Activated CD4-positive, CD25-positive, alpha-beta regulatory T cell treated with anti-CD3 and anti-CD28 coated beads, Interleukin-2, amount 50 U/mL, for 24 hours (primary cell): Measurements from ENCODE around the gene EFCC1.

ENCODE experiments used
- ATAC-seq, 2 donors: fragments of 150-1000 bp; cut with Tn5 transposase; one replicate each; pipeline ENCODE4 v1.10.0; 2021; ENCODE audit warnings: mild to moderate bottlenecking in 1 of 2, moderate library complexity in 1 of 2

Gene EFCC1

DNA sequence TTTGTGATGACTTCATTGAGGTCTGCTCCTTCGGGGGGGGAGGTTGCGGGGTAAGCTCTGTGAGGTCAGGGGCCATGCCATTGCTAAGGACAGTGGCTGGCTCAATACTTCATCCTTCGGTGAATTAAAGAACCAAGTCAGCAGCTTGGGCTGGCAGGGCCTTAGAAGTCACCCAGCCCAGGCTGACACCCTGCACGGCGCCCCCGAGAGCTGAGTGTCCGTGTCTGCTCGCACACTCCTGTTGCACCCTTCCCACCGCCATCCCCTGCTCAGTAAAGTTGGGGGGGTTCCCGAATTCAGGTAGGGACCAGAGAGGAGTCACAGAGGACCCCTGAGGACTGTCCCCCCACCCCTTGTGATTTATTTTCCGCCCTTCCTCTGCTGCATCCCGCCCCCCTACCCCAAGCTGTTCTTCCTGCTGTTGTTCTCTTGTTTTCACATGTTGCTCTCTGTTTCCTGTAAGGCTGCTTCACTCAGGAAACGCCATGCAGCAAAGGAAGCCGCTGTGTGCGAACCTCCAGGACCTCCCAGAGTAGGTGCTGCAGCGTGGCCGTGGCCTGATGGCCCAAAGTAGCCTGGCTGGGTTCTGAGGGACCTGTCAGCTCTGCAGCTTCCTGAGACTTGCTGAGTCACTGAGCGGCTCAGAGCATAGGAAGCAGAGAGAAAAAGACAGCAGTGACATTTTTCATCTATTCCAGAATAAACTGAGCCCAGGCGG, 14.4 kb downstream of the EFCC1 start:
- ATAC-seq = peak; percentile 67 to 71

DNA sequence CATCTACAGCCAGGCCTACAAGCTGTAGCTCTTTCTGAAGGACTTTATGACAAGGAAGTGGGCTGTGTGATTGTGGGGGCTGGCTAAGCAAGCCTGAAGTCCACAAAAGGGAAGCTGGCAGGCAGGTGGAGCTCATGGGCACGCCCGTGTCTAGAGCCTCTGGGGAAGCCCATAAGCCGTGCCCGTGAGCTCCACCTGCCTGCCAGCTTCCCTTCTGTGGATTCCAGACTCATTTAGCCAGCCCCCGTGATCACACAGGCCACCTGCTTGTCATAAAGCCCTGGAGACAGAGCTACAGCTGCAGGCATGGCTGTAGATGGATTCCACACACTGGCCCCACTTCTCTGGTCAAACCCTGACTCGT, 15.2 kb downstream of the EFCC1 start:
- ATAC-seq = peak; percentile 70 to 71

DNA sequence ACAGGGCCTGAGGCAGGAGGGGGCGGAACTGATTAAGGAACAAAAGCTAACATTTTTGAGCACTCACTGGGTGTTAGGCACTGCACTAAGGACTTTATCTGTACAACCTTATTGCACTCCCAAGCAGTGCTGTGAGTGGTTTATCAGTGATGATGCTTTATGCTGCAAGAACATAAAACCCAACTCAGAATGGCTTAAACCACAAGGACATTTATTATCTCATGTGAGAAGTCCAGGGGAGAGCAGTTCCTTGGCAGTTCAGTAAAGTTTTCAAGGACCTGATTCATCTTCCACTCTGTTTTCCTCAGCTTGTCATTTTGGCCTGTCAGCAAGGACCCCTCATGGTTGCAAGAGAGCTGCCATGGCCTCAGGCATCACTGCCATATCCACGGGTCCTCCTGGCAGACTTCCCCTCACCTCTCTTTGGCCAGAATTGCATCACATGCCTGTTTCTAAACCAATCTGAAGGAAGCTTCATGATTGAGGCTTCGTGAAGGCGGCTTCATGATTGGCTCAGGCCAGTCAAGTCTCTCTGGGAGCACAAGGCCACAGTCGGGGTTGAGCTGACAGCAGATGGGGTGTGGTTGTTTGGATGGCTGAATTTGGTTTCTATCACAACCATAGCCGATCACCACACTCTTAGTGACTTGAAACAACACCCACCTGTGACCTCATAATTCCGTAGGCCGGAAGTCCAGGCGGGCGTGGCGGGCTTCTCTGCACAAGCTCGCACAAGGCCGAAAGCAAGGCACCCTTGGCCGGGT, 15.8 kb downstream of the EFCC1 start:
- peak in 1 of 2 donors; percentile 14 for ATAC-seq

DNA sequence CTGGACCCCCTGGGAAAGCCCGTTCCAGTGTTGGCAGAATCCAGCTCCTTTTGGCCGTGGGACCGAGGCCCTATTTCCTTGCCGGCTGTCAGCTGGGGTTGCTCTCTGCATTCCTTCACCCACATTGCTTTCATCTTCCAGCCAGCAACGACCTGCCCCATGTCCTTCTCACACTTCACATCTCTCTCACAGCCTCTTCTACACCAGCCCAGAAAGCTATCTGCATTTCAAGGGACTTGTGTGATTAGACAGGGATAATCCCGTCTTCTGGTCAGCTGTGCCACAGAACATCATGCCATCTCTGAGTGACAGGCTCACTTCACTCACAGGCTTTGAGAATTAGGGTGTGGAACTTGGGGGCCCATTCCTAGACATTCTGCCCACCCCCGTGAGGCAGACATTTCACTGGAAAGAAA, 16.4 kb downstream of the EFCC1 start:
- no peak for ATAC-seq

DNA sequence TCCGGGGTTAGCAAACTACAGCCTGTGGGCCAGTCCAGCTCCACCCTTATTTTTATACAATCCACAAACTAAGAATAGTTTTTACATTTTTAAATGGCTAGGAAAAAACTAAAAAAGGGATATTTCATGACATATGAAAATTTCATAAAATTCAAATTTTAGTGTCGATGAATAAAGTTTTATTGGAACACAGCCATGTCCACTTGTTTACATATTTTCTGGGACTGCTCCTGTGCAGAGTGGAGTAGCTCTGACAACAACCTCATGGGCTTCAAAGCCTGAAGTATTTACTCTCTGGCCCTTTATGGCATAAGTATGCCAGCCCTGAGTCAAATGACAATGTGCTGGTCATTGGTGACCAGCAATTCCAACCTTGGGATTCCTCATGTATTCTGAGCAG, 17.2 kb downstream of the EFCC1 start:
- ATAC-seq = no peak

DNA sequence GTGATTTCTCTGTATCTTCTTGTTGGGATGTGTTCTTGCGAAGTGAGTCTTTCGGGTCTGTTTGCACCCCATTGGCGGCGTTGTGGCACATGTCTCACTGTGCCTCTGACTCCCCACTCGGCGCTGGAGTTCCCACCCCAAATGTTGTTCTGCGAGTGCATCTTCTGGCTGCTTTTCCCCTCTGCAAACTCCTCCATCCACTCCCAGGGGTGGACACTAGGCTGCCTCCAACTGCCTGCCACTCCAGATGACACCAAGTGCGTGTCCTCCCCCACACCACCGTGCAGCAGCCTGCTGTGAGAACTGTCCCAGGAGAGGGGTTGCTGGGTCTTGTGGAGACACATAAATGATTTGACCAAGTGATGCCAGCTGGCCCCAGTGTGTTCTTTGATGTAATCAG, 17.6 kb downstream of the EFCC1 start:
- ATAC-seq = no peak

DNA sequence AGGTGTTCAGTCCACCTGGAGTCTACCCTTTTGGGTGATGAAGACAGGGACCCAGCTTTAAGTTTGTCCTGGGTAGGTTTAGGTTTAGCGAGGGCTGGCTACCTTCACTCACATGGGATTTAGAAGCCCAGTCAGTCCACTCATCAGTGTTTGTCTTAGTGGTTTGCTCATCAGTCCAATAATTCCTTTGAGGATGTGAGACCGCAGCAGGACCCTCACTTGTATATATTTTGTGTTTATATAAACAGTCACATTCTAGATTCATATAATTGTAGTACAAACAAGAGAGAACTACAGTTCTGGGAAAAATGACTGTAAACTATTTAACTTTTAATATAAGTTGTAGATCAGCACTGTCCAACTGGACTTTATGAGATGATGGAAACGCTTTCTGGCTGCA, 18.2 kb downstream of the EFCC1 start:
- no peak for ATAC-seq

DNA sequence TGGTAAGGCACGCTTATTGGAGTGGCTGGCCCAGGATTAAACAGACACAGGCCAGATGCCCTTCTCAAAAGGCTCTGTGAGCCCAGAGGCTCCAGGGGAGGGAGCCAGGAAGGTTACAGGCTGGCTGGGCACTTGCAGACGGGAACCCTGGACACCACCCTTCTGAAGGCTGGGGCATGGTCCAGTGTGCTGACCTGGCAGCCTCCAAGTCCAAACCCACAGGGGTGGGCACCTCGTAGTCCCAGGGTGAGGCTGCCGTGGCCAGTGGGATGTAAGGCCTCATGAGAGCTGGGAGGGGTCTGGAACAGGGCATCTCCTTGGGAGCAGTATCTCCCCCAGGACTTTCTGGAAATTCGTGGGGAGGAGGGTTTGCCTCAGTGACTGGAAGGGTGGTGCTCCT, 19.6 kb downstream of the EFCC1 start:
- no peak for ATAC-seq

DNA sequence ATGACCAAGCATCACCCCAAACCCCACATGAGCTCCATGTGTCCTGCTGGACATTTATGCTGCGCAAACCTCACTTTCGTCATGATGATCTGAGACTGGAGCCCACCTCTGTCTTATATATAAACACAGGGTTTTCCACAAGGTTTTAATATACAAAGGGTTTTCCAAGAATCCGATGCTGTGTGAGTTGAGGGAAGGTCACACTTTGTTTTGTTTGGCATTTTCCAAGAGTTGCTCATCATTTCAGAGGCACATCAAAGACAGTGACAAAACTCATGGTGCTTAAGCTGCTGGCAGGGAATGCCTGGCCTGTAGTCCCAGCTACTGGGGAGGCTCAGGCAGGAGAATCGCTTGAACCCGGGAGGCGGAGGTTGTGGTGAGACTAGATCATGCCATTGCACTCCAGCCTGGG, 20.0 kb downstream of the EFCC1 start:
- ATAC-seq = no peak

DNA sequence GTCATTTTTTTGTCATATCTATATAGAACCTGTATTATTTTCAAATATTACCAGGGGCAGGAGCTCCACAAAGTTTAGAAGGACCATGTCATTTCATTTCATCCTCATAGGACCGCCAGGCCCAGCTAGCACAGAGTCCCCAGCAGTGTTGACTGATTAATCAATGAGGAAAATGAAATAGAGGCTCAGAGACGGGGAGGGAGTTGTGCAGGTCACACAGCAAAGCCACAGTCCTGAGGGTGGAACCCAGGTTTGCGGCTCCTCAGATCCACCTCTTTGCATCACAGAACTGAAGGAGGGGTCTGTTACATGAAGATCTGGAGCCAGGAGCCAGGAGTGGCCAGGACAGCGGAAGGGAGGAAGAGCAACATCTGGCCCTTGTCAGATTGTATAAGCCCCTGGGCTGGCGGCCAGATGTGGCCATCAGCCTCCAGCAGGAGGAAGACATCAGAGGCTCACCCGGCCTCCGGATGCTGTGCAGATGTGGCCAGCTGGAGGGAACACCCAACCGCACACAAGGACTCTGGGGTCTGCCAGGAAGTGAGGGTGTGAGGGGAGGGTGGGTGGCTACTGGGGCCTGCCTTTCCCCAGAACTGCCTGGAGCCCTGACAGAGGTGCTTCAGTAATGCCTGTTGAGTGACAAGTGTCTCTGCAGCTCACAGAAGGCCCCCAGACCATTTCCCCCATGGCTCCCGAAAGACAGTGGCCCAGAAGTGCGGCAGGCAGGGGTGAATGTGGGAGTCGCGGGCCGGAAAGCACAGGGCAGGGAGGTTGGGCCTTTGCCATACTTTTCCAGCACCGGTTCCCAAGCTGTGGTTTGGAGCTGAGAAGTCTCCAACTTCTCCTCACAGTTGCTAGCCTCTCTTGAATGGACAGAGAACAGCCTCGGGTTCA, 21.3 kb downstream of the EFCC1 start:
- ATAC-seq = no peak

DNA sequence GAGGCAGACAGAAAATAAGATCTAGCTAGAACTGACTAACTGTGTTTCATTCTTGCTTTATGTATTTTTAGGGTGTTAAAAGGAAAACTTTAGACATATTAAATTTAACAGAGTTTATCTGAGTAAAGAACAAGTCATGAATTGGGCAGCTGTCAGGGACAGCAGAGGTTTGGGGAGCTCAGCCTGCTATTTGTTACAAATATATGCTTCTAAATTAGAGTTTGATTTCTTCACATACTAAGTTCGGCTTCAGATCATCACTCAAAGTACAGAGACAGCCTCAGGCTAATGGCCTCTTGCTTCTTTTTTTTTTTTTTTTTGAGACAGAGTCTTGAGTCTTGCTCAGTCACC, 21.9 kb downstream of the EFCC1 start:
- ATAC-seq = no peak

DNA sequence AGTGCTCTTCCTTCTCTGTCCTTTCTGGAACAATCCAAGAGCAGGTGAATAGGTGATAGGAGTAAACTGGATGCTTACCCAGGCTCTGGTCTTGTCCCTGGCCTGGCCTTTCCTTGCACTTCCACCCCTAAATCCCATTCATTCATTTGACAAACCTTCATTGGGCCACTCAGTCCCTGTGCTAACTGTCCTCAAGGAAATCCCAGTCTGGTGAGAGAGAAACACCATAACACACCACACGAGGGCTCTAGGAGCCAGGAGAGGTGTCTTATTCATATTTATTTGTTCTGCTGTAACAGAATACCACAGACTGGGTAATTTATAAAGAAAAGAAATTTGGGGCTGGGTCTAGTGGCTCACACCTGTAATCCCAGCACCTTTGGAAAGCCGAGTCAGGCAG, 22.8 kb downstream of the EFCC1 start:
- ATAC-seq = no peak

DNA sequence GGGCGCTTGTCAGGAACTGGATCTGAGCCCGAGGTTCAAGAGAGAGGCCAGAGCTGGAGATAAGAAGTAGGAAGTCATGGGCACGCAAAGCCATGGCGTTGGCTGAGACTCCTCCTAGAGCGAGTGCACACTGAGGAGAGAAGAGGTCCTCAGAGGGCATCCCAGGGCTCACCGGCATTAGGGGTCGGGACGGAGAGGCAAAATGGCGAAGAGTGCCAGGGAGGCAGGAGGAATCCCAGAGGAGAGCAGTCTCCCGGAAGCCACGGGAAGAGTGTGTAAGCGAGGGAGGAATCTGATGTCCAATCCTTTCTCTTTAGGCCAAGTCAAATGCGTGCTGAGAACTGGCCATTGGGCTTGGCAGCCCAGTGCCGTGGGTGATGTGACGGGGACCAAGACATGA, 24.0 kb downstream of the EFCC1 start:
- ATAC-seq = no peak

DNA sequence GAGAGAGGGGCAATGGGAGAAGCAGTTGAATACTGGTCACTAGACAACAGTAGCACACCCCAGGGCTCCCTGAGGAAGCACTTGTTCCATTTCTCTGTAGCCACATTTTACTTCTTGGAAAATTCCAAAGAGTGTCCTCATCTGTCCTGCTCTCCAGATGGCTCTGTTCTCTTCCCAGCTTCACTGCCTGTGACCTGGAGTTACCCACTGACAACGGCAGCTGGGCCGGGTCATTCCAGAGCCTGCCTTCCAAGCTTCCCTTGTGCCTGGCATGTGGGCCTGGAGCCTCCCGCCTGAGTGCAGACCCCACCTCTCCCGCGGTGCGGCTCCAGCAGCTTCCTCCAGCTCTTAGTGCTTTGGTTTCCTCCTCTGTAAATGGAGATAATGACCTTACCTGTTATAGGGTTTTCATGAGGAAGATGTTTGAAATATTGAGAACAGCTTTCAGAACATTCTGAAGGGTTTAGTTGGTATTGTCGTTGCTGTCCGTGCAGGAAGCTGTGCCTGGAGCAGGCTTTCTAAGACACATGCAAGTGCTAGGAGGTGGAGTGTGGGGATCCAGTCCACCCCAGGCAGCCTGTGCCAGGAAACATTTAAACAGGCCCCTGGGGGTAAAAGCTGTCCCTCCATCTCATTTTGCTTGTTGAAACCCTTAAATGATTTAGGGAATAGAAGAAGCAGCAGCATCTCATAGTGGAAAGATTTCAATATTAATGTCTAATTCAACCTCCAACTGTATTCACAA, 24.8 kb downstream of the EFCC1 start:
- no peak for ATAC-seq

DNA sequence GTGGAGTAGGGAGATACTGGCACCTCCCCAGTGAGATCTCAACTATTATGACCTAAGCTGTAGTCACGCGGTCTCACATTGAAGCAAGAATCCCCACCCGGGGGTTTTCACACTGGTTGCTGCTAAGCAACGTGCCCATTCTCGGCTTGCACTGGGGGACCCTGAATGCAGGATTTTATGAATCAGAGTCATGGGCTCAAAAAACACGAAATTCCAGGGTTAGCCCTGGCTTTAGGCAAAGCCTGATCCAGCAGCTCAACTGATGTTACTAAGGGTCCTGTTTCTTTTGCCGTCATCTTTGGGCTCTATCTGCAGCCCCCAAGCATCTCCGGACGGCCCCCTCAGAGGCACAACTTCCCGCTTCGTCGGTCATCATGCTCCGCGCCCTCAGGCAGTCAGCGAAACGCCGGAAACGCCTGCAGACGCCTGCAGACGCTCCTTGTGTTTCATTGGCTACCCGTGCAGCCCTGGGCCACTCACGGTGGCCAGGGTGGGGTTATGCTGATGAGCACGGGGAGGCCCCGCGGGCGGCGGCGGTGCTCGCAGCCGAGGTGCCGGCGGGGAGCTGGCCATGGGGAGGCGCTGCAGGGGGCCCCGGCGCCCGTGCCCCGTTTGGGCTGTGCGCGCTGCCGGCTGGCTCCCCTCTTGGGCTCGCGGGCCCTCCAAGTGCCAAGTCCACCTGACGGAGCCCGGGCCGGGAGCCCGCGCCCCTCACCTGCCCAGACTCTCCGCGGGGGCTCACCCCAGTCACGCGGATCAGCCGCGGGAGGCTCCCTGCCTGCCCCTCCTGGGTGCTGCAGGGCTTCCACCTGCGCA, 25.8 kb downstream of the EFCC1 start:
- peak; percentile 99 to 100 for ATAC-seq

DNA sequence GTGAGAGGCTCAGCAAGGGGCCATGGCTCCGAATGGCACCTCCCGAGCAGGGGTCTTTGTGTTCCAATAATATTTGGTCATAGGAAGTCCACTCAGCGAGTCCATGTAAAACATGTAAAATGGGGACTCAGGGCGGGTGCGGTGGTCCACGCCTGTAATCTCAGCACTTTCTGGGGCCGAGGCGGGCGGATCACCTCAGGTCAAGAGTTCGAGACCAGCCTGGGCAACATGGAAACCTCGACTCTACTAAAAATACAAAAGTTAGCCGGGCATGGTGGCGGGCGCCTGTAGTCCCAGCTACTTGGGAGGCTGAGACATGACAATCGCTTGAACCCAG, 26.4 kb downstream of the EFCC1 start:
- ATAC-seq = no peak

DNA sequence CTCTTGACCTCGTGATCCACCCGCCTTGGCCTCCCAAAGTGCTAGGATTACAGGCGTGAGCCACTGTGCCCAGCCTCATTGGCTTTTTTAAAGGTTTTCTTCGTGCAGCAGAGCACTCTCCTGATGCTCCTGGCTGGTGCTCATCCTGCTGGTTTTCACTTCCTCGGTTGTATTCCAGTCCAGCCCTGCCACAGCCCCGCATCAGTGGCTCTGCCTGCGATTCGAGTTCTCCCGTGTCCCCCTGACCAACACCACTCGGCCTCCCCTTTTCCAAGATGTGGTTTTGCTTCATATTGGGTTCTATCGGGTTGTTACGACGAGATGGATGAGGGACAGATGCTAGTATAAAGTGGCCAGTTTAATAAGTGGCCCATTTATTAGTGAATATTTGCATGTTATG, 27.8 kb downstream of the EFCC1 start:
- no peak for ATAC-seq

DNA sequence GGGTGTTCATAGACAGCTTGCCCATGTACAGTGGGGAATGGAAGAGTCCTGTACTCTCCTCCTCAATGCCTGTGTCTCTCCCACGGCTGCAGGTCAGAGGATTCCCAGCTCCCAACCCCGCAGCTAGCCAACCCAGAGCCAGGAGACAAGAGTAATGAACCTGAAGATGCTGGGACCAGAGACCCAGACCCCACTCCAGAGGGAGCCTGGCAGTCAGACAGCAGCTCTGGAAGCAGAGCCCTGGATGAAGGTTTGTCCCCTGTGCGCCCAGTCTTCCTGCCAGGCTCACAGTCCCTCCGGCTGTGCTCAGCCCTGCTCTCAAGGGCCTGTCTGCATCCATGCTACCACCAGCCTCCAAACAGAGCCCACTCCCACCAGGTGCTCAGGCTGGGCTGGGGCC, 29.5 kb downstream of the EFCC1 start:
- ATAC-seq = no peak

DNA sequence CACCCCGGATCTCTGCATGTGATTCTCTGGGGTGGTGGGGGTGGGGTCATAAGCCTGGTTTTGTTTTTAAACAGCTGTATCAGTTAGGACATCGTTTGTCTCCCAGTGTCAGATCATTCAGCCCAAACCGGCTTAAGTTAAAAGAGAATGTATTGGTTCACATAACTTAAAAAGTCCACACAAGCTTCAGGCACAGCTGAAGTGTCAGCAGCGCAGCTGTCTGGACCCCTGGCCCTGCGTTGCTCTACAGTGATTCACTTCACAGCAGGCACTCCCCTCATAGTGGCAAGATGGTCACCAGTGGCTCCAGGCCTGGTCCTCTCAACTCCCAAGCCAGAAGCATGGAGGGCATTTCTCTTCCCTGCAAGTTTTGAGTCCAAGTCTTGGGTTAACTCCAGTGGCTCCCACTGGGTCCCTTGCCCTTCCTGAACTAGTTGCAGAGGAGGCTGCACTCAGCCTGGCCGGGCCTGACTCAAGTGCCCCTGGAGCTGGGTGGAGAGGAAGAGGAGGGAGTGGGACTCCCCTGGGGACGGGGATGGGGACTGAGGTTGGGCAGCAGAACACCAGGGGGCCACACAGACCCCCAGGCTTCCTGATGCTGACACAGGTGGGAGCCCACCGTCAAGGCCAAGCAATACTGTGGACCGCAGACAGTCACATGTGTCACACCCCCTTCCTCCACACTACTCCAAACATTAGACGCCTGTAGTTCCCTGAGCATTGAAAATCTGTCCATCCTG, 30.5 kb downstream of the EFCC1 start:
- ATAC-seq = no peak

DNA sequence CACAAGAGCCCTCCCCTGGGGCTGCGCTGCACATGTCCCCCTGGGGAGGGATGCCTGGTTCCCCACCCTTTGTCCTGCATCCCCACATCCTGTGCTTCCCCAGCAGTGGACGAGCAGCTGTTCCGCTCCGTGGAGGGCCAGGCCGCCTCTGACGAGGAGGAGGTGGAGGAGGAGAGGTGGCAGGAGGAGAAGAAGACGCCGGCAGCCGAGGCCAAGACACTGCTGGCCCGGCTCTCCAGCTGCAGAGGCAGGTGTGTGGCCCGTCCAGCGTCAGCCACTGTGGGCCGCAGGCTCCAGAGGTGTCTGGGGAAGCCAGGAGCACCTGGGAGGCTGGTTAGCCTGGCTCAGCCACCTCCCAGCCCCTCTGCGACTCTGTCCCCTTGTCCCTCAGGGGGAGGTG, 31.6 kb downstream of the EFCC1 start:
- ATAC-seq = no peak

DNA sequence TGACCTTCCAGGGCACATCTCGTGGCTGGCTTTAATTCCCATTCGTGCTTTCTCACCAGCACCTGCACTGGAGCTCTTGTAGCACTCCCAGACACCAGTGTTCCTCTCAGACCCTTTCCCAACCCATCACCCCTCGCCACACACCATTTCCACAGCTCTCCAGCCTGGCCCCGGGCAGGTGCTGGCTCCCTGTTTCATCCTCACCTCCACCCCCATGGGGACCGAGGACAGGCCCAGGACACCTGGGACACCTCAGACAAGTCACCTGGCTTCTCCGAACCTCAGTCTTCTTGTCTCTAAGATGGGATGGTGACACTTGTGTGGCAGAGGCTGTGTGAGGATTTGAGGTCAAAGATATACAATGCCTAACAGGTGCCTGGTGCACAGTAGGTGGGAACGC, 32.0 kb downstream of the EFCC1 start:
- no peak for ATAC-seq
